ENCODE measurements around the gene NXPH4. TPM values are rescaled to one million over a fixed set of nuclear protein-coding genes. Genes with fewer than 3 reads are reported as not detected.

NXPH4 gene
- total RNA-seq (2022; extraction: Qiagen RNA extraction; ENCODE audit: low read depth): 3.9 to 6.8 TPM (median 5.6 TPM) in 5 replicates

DNA sequence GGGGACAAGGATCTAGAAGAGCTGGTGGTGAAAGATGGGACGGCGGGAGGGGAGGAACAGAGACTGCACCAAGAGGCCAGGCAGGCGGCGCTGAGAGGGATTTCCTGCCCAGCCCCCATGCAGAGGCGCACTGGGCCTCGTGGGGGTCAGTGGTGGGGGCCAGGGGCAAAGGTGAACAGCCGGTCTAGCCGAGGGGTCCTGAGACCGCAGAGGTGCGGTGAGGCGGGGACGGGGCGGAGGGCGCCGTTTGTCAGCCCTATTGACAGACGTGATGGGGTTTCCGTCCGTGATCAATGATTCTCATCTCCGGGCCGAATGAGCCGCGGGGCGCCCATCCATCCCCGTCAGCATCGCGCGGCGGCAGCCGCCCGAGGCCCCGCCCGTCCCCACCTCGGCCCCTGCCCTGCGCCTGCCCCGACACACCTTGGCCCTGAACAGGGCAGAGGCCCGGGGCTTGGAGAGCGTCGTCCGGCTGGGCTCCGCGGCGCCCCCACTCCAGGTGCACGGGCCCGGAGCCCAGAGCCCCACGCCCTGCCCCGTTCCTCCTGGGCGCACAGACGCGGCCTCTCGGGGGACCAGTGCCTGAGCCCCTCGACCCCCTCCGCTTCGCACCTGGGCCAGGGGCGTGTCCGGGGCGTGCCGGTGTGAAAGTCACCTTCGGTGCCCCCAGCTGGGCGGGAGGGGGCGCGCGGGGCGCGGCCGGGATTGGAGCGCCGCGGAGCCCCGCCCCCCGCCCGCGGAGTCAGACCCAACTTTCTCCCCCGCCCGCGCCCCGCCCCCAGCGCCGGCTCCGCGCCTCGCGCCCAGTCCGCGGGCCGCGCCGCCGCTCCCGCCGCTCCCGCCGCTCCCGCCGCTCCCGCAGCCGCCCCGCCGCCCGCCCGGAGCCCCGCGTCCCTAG is at the start of gene NXPH4:
Gene NXPH4 (plus strand): TSS at position 781 of the 898 bp plus-strand sequence. CDS start 176 bp downstream, outside the sequence.

GRCh38 chr12:57229634-57230380 is 13.2 kb downstream of the NXPH4 start, which contains the start of gene SHMT2:
TSS of gene SHMT2 (plus strand) at chr12:57229711. CDS start at chr12:57229779, 68 bp downstream.

DNA sequence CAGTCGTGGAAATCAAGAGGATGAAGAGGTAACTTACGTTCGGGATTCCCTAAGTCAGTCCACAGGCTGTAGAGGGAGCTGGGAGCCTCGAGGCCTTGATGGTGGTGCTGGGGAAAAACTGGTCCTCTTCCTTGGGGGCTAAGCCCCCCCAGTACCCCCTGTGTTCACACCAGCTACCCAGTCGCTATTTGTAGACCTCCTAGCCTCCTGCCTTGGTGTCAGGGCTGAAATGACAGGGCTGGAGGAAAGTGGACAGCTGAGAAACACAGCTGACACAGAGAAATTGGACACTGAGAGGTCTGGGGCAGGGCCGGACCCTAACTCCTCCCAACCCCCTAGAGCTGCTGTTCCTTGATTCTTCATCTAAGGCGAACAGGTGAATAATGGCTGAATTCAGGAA is 34.4 kb downstream of the NXPH4 start, which contains the start of gene STAC3:
Gene STAC3 (minus strand): TSS at position 232 of the 400 bp plus-strand sequence. CDS start 1,551 bp downstream, outside the sequence.

Other genes with a start within 250 kb of the NXPH4 start
- gene ZBTB39, start 210.2 kb upstream of the NXPH4 start, total RNA-seq (2022; extraction: Qiagen RNA extraction; ENCODE audit: low read depth): 4.4 to 6.0 TPM (median 5.7 TPM) in 5 replicates
- gene TAC3, start 200.3 kb upstream of the NXPH4 start, total RNA-seq (2022; extraction: Qiagen RNA extraction; ENCODE audit: low read depth): 0.20 TPM in 1 of 5 replicates, not detected in the others
- gene MYO1A, start 166.7 kb upstream of the NXPH4 start, total RNA-seq (2022; extraction: Qiagen RNA extraction; ENCODE audit: low read depth): 0.07 to 0.38 TPM (median 0.17 TPM) in 3 of 5 replicates, not detected in the others
- 10.4 to 18.6 TPM (median 15.8 TPM) in 5 replicates for gene NEMP1, start 138.0 kb upstream of the NXPH4 start, total RNA-seq (2022; extraction: Qiagen RNA extraction; ENCODE audit: low read depth)
- 16.4 to 18.9 TPM (median 18.4 TPM) in 5 replicates for gene NAB2, start 127.7 kb upstream of the NXPH4 start, total RNA-seq (2022; extraction: Qiagen RNA extraction; ENCODE audit: low read depth)
- 36.7 to 55.0 TPM (median 49.2 TPM) in 5 replicates for gene STAT6, start 105.4 kb upstream of the NXPH4 start, total RNA-seq (2022; extraction: Qiagen RNA extraction; ENCODE audit: low read depth)
- gene LRP1, start 88.3 kb upstream of the NXPH4 start, total RNA-seq (2022; extraction: Qiagen RNA extraction; ENCODE audit: low read depth): 16.3 to 22.4 TPM (median 19.3 TPM) in 5 replicates
- gene LRP1-AS, start 69.2 kb upstream of the NXPH4 start, total RNA-seq (2022; extraction: Qiagen RNA extraction; ENCODE audit: low read depth): not detected in 5 replicates
- gene SHMT2, start 12.9 kb downstream of the NXPH4 start, total RNA-seq (2022; extraction: Qiagen RNA extraction; ENCODE audit: low read depth): 129 to 134 TPM (median 130 TPM) in 5 replicates
- 0.26 to 0.50 TPM (median 0.30 TPM) in 5 replicates for gene STAC3, start 34.4 kb downstream of the NXPH4 start, total RNA-seq (2022; extraction: Qiagen RNA extraction; ENCODE audit: low read depth)
- 7.7 to 10.4 TPM (median 9.5 TPM) in 5 replicates for gene R3HDM2, start 214.2 kb downstream of the NXPH4 start, total RNA-seq (2022; extraction: Qiagen RNA extraction; ENCODE audit: low read depth)
- gene INHBC, start 218.0 kb downstream of the NXPH4 start, total RNA-seq (2022; extraction: Qiagen RNA extraction; ENCODE audit: low read depth): not detected in 5 replicates
- 0.08 to 0.25 TPM (median 0.12 TPM) in 3 of 5 replicates, not detected in the others for gene INHBE, start 238.5 kb downstream of the NXPH4 start, total RNA-seq (2022; extraction: Qiagen RNA extraction; ENCODE audit: low read depth)
- gene GLI1, start 243.0 kb downstream of the NXPH4 start, total RNA-seq (2022; extraction: Qiagen RNA extraction; ENCODE audit: low read depth): 7.7 to 10.7 TPM (median 8.5 TPM) in 5 replicates